H9 (cell line): ENCODE data around the gene FAM170B. TPM values are rescaled to one million over a fixed set of nuclear protein-coding genes. Genes with fewer than 3 reads are reported as not detected.

Experiments
- DNase-seq: peaks from one replicate; pipeline ENCODE4 v3.0.0-alpha.2; 2017
- H2AFZ ChIP-seq: one replicate; pipeline ENCODE4 v1.6.1; 2013; ENCODE audit warnings: mild to moderate bottlenecking, low read length, control low read depth, moderate library complexity
- H2AK5ac ChIP-seq: 2 replicates; pipeline ENCODE4 v1.6.1; 2013; ENCODE audit warnings: low read length, control low read depth, mixed read lengths; ENCODE audit not compliant: insufficient read length
- H2BK120ac ChIP-seq: one replicate; pipeline ENCODE4 v1.6.1; 2013; ENCODE audit warnings: low read depth, mild to moderate bottlenecking, low read length, control low read depth, inconsistent platforms; ENCODE audit not compliant: poor library complexity, severe bottlenecking
- H2BK12ac ChIP-seq: 2 replicates; pipeline ENCODE4 v1.6.1; 2013; ENCODE audit warnings: low read length, control low read depth, mixed read lengths, low read depth; ENCODE audit not compliant: insufficient read length
- H2BK15ac ChIP-seq: 2 replicates; pipeline ENCODE4 v1.6.1; 2013; ENCODE audit warnings: low read depth, low read length, control low read depth
- H2BK20ac ChIP-seq: one replicate; pipeline ENCODE4 v1.6.1; 2013; ENCODE audit warnings: low read depth, mild to moderate bottlenecking, low read length, control low read depth, inconsistent platforms; ENCODE audit not compliant: poor library complexity, severe bottlenecking
- H2BK5ac ChIP-seq: 2 replicates; pipeline ENCODE4 v1.6.1; 2013; ENCODE audit warnings: low read length, control low read depth, mixed read lengths; ENCODE audit not compliant: insufficient read length
- H3K14ac ChIP-seq: 2 replicates; pipeline ENCODE4 v1.6.1; 2013; ENCODE audit warnings: low read length, control low read depth; ENCODE audit not compliant: insufficient read depth
- H3K18ac ChIP-seq: 2 replicates; pipeline ENCODE4 v1.6.1; 2013; ENCODE audit warnings: low read depth, mild to moderate bottlenecking, mixed read lengths, low read length, control low read depth; ENCODE audit not compliant: insufficient read length
- H3K23ac ChIP-seq: 2 replicates; pipeline ENCODE4 v1.6.1; 2013; ENCODE audit warnings: low read length, control low read depth, mixed read lengths, low read depth; ENCODE audit not compliant: insufficient read length
- H3K23me2 ChIP-seq: 2 replicates; pipeline ENCODE4 v1.6.1; 2013; ENCODE audit warnings: low read depth, mild to moderate bottlenecking, mixed read lengths, low read length, control low read depth; ENCODE audit not compliant: insufficient read length, poor library complexity, severe bottlenecking
- H3K27ac ChIP-seq: 2 replicates; pipeline ENCODE4 v1.5.1; 2013; ENCODE audit warnings: low read length, control low read depth, mixed read lengths, low read depth; ENCODE audit not compliant: insufficient read length
- H3K27me3 ChIP-seq: 2 replicates; pipeline ENCODE4 v1.6.1; 2013; ENCODE audit warnings: low read length, control low read depth, inconsistent platforms; ENCODE audit not compliant: insufficient read depth
- H3K4ac ChIP-seq: 2 replicates; pipeline ENCODE4 v1.6.1; 2013; ENCODE audit warnings: low read depth, mild to moderate bottlenecking, control low read depth, inconsistent platforms, low read length, moderate library complexity
- H3K4me1 ChIP-seq: 2 replicates; pipeline ENCODE4 v1.6.1; 2013; ENCODE audit warnings: low read length, control low read depth, inconsistent platforms; ENCODE audit not compliant: insufficient read depth
- H3K4me2 ChIP-seq: 2 replicates; pipeline ENCODE4 v1.6.1; 2013; ENCODE audit warnings: low read length, control low read depth, mixed read lengths; ENCODE audit not compliant: insufficient read length, insufficient read depth
- H3K56ac ChIP-seq: 2 replicates; pipeline ENCODE4 v1.6.1; 2013; ENCODE audit warnings: low read depth, mild to moderate bottlenecking, mixed read lengths, low read length, control low read depth; ENCODE audit not compliant: insufficient read length
- H3K79me1 ChIP-seq: 2 replicates; pipeline ENCODE4 v1.6.1; 2013; ENCODE audit warnings: low read depth, mild to moderate bottlenecking, moderate library complexity, low read length, control low read depth, inconsistent platforms; ENCODE audit not compliant: insufficient read depth, poor library complexity, severe bottlenecking
- H3K79me2 ChIP-seq: 2 replicates; pipeline ENCODE4 v1.6.1; 2013; ENCODE audit warnings: low read length, control low read depth, inconsistent platforms; ENCODE audit not compliant: insufficient read depth
- H3K9ac ChIP-seq: 2 replicates; pipeline ENCODE4 v1.6.1; 2013; ENCODE audit warnings: low read length, control low read depth, mixed read lengths; ENCODE audit not compliant: insufficient read length; ENCODE audit errors: extremely low read depth
- H3K9me3 ChIP-seq: one replicate; pipeline ENCODE4 v1.6.1; 2013; ENCODE audit warnings: low read depth, low read length, inconsistent platforms; ENCODE audit not compliant: control insufficient read depth
- H3T11ph ChIP-seq: one replicate; pipeline ENCODE4 v1.6.1; 2013; ENCODE audit warnings: mild to moderate bottlenecking, low read length, control low read depth, inconsistent platforms
- H4K20me1 ChIP-seq: one replicate; pipeline ENCODE4 v1.6.1; 2013; ENCODE audit not compliant: control insufficient read depth, insufficient read length, insufficient read depth
- H4K5ac ChIP-seq: 2 replicates; pipeline ENCODE4 v1.6.1; 2013; ENCODE audit warnings: low read depth, mild to moderate bottlenecking, mixed read lengths, low read length, control low read depth; ENCODE audit not compliant: insufficient read length
- H4K8ac ChIP-seq: replicated peaks from 2 replicates; pipeline ENCODE4 v1.6.1; 2013; ENCODE audit warnings: low read length, control low read depth, mixed read lengths, low read depth; ENCODE audit not compliant: insufficient read length
- H4K91ac ChIP-seq: 2 replicates; pipeline ENCODE4 v1.6.1; 2013; ENCODE audit warnings: low read depth, mild to moderate bottlenecking, moderate library complexity, mixed read lengths, low read length, control low read depth; ENCODE audit not compliant: insufficient read length
- H3K27ac Mint-ChIP-seq, 3 experiments: 2 replicates in 2 of 3; 3 replicates in 1 of 3; pipeline ENCODE4 v1.8.0; 2020 to 2021; ENCODE audit warnings: mixed read lengths in 3 of 3, mild to moderate bottlenecking in 1 of 3, moderate library complexity in 1 of 3
- H3K27me3 Mint-ChIP-seq: 2 replicates; pipeline ENCODE4 v1.8.0; 2021; ENCODE audit warnings: low read depth, mild to moderate bottlenecking, moderate library complexity, mixed read lengths
- H3K36me3 Mint-ChIP-seq, 3 experiments: 2 replicates in 2 of 3; 3 replicates in 1 of 3; pipeline ENCODE4 v1.8.0; 2020 to 2021; ENCODE audit warnings: low read depth in 3 of 3, mixed read lengths in 3 of 3; ENCODE audit not compliant: insufficient read depth in 1 of 3
- H3K4me1 Mint-ChIP-seq, 2 experiments: 2 replicates each; pipeline ENCODE4 v1.8.0; 2020; ENCODE audit warnings: mixed read lengths in 2 of 2
- H3K4me3 Mint-ChIP-seq, 2 experiments: 2 replicates in 1 of 2; 3 replicates in 1 of 2; pipeline ENCODE4 v1.8.0; 2020 to 2021; ENCODE audit warnings: mild to moderate bottlenecking in 2 of 2, mixed read lengths in 2 of 2, moderate library complexity in 1 of 2
- H3K9me3 Mint-ChIP-seq, 2 experiments: 2 replicates in 1 of 2; 3 replicates in 1 of 2; pipeline ENCODE4 v1.8.0; 2020; ENCODE audit warnings: mild to moderate bottlenecking in 2 of 2, mixed read lengths in 2 of 2, moderate library complexity in 1 of 2
- CTCF ChIP-seq: fragments of 200-600 bp; sonication (generic); conservative IDR thresholded peaks from 3 replicates; pipeline ENCODE4 v1.8.0; 2021; ENCODE audit warnings: antibody characterized with exemption, mild to moderate bottlenecking
- WGBS: extraction: QIAGEN DNeasy Blood & Tissue Kit; methylation state at CpG from one replicate; pipeline ENCODE4 v1.1.7; 2013; ENCODE audit warnings: missing lambda C conversion rate, low lambda C conversion rate, mixed read lengths; ENCODE audit not compliant: insufficient read length; ENCODE audit errors: extremely low coverage; 5-methylcytosine and 5-hydroxymethylcytosine counted together
- total RNA-seq: library from RNA; stranded (reverse); gene quantifications from 2 replicates; pipeline ENCODE4 v1.2.1, GENCODE V29; 2021

Gene FAM170B
- total RNA-seq, 1 experiment from 2014 or later, result not detected

- Histone ChIP-seq H3K79me1 (no peaks in the 10 kb centered on the region), H3K4me1 (peaks cover 2% of the 10 kb centered on the region; the same call in 1 of the 2 replicates), H3K79me2 (no peaks in the 10 kb centered on the region), H3T11ph (no peak overlapping the region), H4K8ac (no peak overlapping the region), H2BK20ac (no peak overlapping the region), H2AFZ (no peak overlapping the region), H4K20me1 (no peaks in the 10 kb centered on the region), H3K9me3 (no peaks in the 10 kb centered on the region), H3K27ac (no peak overlapping the region), H3K14ac (no peak overlapping the region), H3K56ac (no peak overlapping the region), H3K9ac (no peak overlapping the region), H3K18ac (no peak overlapping the region), H3K27me3 (no peaks in the 10 kb centered on the region), H3K23ac (no peak overlapping the region), H3K4ac (no peak overlapping the region), H2AK5ac (no peak overlapping the region), H3K4me2 (no peak overlapping the region), H2BK15ac (no peak overlapping the region), H4K91ac (no peak overlapping the region), H3K23me2 (no peaks in the 10 kb centered on the region), H2BK5ac (no peak overlapping the region), H4K5ac (no peak overlapping the region), H2BK12ac (no peak overlapping the region), H2BK120ac (no peak overlapping the region)
- Mint-ChIP-seq H3K27ac (peak overlapping the region in 1 of 3 experiments; percentile 35; a peak in 1 of 7 replicates), H3K36me3 (no peaks in the 10 kb centered on the region; a peak in 1 of 7 replicates), H3K4me3 (no peak overlapping the region), H3K9me3 (peaks cover 0 to 2% of the 10 kb centered on the region in 2 experiments; a peak in 2 of 5 replicates), H3K27me3 (peaks cover 2% of the 10 kb centered on the region; the same call in 1 of the 2 replicates), H3K4me1 (peaks cover 30 to 40% of the 10 kb centered on the region in 2 experiments)
- DNase-seq, result no peak
- TF ChIP-seq CTCF, result no peak
- no CpG with 5 or more reads among the region's 4 CpGs for WGBS
Measured at GRCh38 chr10:49139846-49140195, 6.0 kb upstream of the FAM170B start.
